ENCODE results near the gene DYNC2I2.
A peak's percentile ranks its signal among the peaks of the same experiment; 100 is the strongest.
"Not testable (repeated sequence)": the region's sequence is repeated elsewhere in the genome, so short reads cannot be mapped to it uniquely, and the experiment has no call there.

DYNC2I2 gene

GRCh38 chr9:128685636-128686489 lies 29.2 kb upstream of the DYNC2I2 start:
- no peak for DNase-seq

GRCh38 chr9:128684325-128685199 lies 27.9 kb upstream of the DYNC2I2 start:
- DNase-seq: peak; percentile 85

- no peak for DNase-seq
These were observed 27.3 kb upstream of the DYNC2I2 start for GRCh38 chr9:128684065-128684324.

GRCh38 chr9:128683340-128684064 lies 26.9 kb upstream of the DYNC2I2 start:
- no peak for DNase-seq

- no peak for DNase-seq
These were observed 21.1 kb upstream of the DYNC2I2 start for GRCh38 chr9:128677794-128678193.

GRCh38 chr9:128675382-128675781 lies 18.7 kb upstream of the DYNC2I2 start:
- DNase-seq: no peak

GRCh38 chr9:128669786-128670185 lies 13.1 kb upstream of the DYNC2I2 start:
- DNase-seq: no peak

GRCh38 chr9:128666481-128666941 lies 9.9 kb upstream of the DYNC2I2 start:
- DNase-seq: not testable (repeated sequence)

GRCh38 chr9:128657796-128658195 lies 1.1 kb upstream of the DYNC2I2 start:
- no peak for DNase-seq

GRCh38 chr9:128657344-128657704 lies 677 bp upstream of the DYNC2I2 start:
- DNase-seq: no peak

- no peak for DNase-seq
These were observed 2.2 kb downstream of the DYNC2I2 start for GRCh38 chr9:128654481-128654880.

GRCh38 chr9:128653908-128654307 lies 2.7 kb downstream of the DYNC2I2 start:
- DNase-seq: no peak

GRCh38 chr9:128651798-128652197 lies 4.8 kb downstream of the DYNC2I2 start:
- no peak for DNase-seq

GRCh38 chr9:128648206-128648605 lies 8.4 kb downstream of the DYNC2I2 start:
- not testable (repeated sequence) for DNase-seq

GRCh38 chr9:128643519-128644300 lies 12.9 kb downstream of the DYNC2I2 start:
- peak; percentile 22 for DNase-seq

GRCh38 chr9:128642675-128643245 lies 13.9 kb downstream of the DYNC2I2 start:
- no peak for DNase-seq

- DNase-seq: no peak
These were observed 16.0 kb downstream of the DYNC2I2 start for GRCh38 chr9:128640603-128641002.

GRCh38 chr9:128638580-128638979 lies 18.1 kb downstream of the DYNC2I2 start:
- no peak for DNase-seq

GRCh38 chr9:128637656-128638055 lies 19.0 kb downstream of the DYNC2I2 start:
- DNase-seq: peak; percentile 80

GRCh38 chr9:128636556-128637530 lies 19.8 kb downstream of the DYNC2I2 start:
- peak; percentile 74 for DNase-seq

GRCh38 chr9:128636024-128636390 lies 20.6 kb downstream of the DYNC2I2 start:
- DNase-seq: peak; percentile 86

Data from NCI-H2029 (cell line).